Endothelial cell of umbilical vein (primary cell): ENCODE results near the gene MED16. TPM values are rescaled to one million over a fixed set of nuclear protein-coding genes. Genes with fewer than 3 reads are reported as not detected.

Experiments
- BruUV-seq: library from RNA; stranded (reverse); fragments of 400-500 nt; replicated peaks from 2 replicates; lab custom pipeline; 2021; lab: Mats Ljungman, UMichigan
- CTCF ChIA-PET: fragments of 300-600, 350-600 bp; sonication (Branson Sonifier 250); formaldehyde crosslinking; loops from one replicate; lab custom pipeline; 2021; ENCODE audit warnings: antibody characterized with exemption, inconsistent platforms; lab: Charles Lee
- POLR2A ChIA-PET: fragments of 300-600, 350-600 bp; sonication (Branson Sonifier 250); formaldehyde crosslinking; loops from one replicate; lab custom pipeline; 2021; ENCODE audit warnings: antibody characterized with exemption, inconsistent platforms; lab: Charles Lee
- DNase-seq: peaks from one replicate; pipeline ENCODE4 v3.0.0-alpha.2; 2011; ENCODE audit warnings: low read depth, low spot score
- FAIRE-seq: peaks from 2 replicates; lab custom pipeline; 2011; peaks lifted over from hg19 to GRCh38; lab: Jason Lieb, UNC
- H2AFZ ChIP-seq: 2 replicates; pipeline ENCODE4 v1.6.0; 2012; ENCODE audit warnings: low read depth, low read length, control low read depth, inconsistent platforms
- H3K27ac ChIP-seq: 2 replicates; pipeline ENCODE4 v1.5.1; 2011; ENCODE audit warnings: low read depth, mild to moderate bottlenecking, control low read depth, low read length, moderate library complexity; ENCODE audit not compliant: insufficient read depth
- H3K27me3 ChIP-seq, 2 experiments: 2 replicates each; pipeline versions ENCODE4 v1.6.0 to v1.6.1; 2011; ENCODE audit warnings: low read length in 2 of 2, mixed read lengths in 1 of 2; ENCODE audit not compliant: control insufficient read depth in 2 of 2, insufficient read depth in 2 of 2
- H3K36me3 ChIP-seq, 2 experiments: 2 replicates in 1 of 2; 3 replicates in 1 of 2; pipeline ENCODE4 v1.5.1; 2011; ENCODE audit warnings: low read length in 2 of 2, mild to moderate bottlenecking in 1 of 2, moderate library complexity in 1 of 2; ENCODE audit not compliant: control insufficient read depth in 2 of 2, insufficient read depth in 2 of 2; ENCODE audit errors: extremely low read depth in 1 of 2
- H3K4me1 ChIP-seq: 3 replicates; pipeline ENCODE4 v1.5.1; 2011; ENCODE audit warnings: mild to moderate bottlenecking, low read length; ENCODE audit not compliant: control insufficient read depth, insufficient read depth; ENCODE audit errors: extremely low read depth
- H3K4me2 ChIP-seq: 2 replicates; pipeline ENCODE4 v1.6.1; 2011; ENCODE audit warnings: low read length, control low read depth, mixed read lengths; ENCODE audit not compliant: insufficient read depth
- H3K4me3 ChIP-seq, 3 experiments: fragments of 200-600 bp in 1 of 3; sonication (generic), shearing (Covaris generic) in 1 of 3; replicated peaks in 1 of 3; 2 replicates each; pipeline ENCODE4 v1.5.1; 2011 to 2016; ENCODE audit warnings: control low read depth in 3 of 3, low read length in 3 of 3, mild to moderate bottlenecking in 2 of 3, inconsistent platforms in 1 of 3, low read depth in 1 of 3, moderate library complexity in 1 of 3; ENCODE audit not compliant: insufficient read depth in 1 of 3
- H3K79me2 ChIP-seq: 2 replicates; pipeline ENCODE4 v1.6.0; 2012; ENCODE audit warnings: low read length, inconsistent platforms; ENCODE audit not compliant: control insufficient read depth, insufficient read depth
- H3K9ac ChIP-seq: replicated peaks from 2 replicates; pipeline ENCODE3; 2011; ENCODE audit warnings: low read length, control low read depth; ENCODE audit not compliant: insufficient read depth; ENCODE audit errors: extremely low read depth
- H3K9me1 ChIP-seq: replicated peaks from 3 replicates; pipeline ENCODE4 v1.6.0; 2011; ENCODE audit warnings: mild to moderate bottlenecking, low read length; ENCODE audit not compliant: control insufficient read depth, insufficient read depth; ENCODE audit errors: extremely low read depth
- H3K9me3 ChIP-seq: replicated peaks from 2 replicates; pipeline ENCODE4 v1.5.1; 2012; ENCODE audit warnings: low read length, inconsistent platforms; ENCODE audit not compliant: control insufficient read depth, insufficient read depth
- H4K20me1 ChIP-seq: replicated peaks from 2 replicates; pipeline ENCODE3; 2011; ENCODE audit warnings: mild to moderate bottlenecking, low read length; ENCODE audit not compliant: control insufficient read depth, insufficient read depth; ENCODE audit errors: extremely low read depth
- EZH2 ChIP-seq: IDR thresholded peaks from 2 replicates; pipeline ENCODE4 v1.6.1; 2012; ENCODE audit warnings: borderline replicate concordance, low read depth, mild to moderate bottlenecking, moderate library complexity, low read length, inconsistent platforms; ENCODE audit not compliant: severe bottlenecking
- GATA2 ChIP-seq: IDR thresholded peaks from 2 replicates; pipeline ENCODE4 v1.7.0; 2011; ENCODE audit warnings: low read depth, mild to moderate bottlenecking, moderate library complexity, mixed read lengths, low read length; ENCODE audit not compliant: insufficient read length, insufficient read depth
- JUN ChIP-seq: IDR thresholded peaks from 2 replicates; pipeline ENCODE4 v1.6.1; 2011; ENCODE audit warnings: borderline replicate concordance, low read depth; ENCODE audit not compliant: insufficient read length, insufficient read depth
- MAX ChIP-seq: IDR thresholded peaks from 2 replicates; pipeline ENCODE4 v1.6.1; 2011; ENCODE audit not compliant: insufficient read depth, insufficient read length
- MYC ChIP-seq: IDR thresholded peaks from one replicate; pipeline ENCODE4 v1.6.1; 2011; ENCODE audit warnings: mild to moderate bottlenecking, low read depth, low read length
- POLR2AphosphoS5 ChIP-seq: IDR thresholded peaks from 2 replicates; pipeline ENCODE4 v1.6.1; 2012; ENCODE audit warnings: low read depth, mild to moderate bottlenecking, control low read depth, low read length, moderate library complexity; ENCODE audit not compliant: insufficient read depth
- dilution Hi-C: fragments of 300-500 bp; cut with MboI; formaldehyde crosslinking; loops from one replicate; pipeline ENCODE4 v1.15.0; 2019; ENCODE audit warnings: low sequenced_read_pairs; ENCODE audit not compliant: extremely low pct_ligation_motif_present
- intact Hi-C: fragments of 100-400 bp; cut with micrococcal nuclease; formaldehyde crosslinking; loops from one replicate; pipeline ENCODE4 v1.10.0; 2022
- polyA plus RNA-seq, 4 experiments: library from polyadenylated mRNA; depleted of rRNA in 3 of 4; stranded (reverse) in 3 of 4; unstranded in 1 of 4; fragments of >200 nt; gene quantifications; 2 replicates each; pipeline versions ENCODE4 v1.2.1 to v1.2.3, GENCODE V29; 2011 to 2012; ENCODE audit warnings: missing spikeins in 1 of 4
- total RNA-seq: library from RNA; stranded (reverse); gene quantifications from 2 replicates; pipeline ENCODE4 v1.2.3, GENCODE V29; 2021
- TF ChIP-seq, protein P1 (sequence below), 2 donors: IDR thresholded peaks; 1 replicate in 1 of 2; 2 replicates in 1 of 2; pipeline ENCODE4 v1.5.1; 2011; ENCODE audit warnings: low read length in 2 of 2, mild to moderate bottlenecking in 2 of 2, moderate library complexity in 2 of 2, control low read depth in 1 of 2, inconsistent platforms in 1 of 2, low read depth in 1 of 2; ENCODE audit not compliant: insufficient read depth in 1 of 2; ENCODE audit errors: extremely low read depth in 1 of 2

MED16 gene
- total and polyA plus RNA-seq, 2 donors (not counting 3 experiments of a cell fraction or from before 2014, with no cell fraction given) = 63.1 to 66.5 TPM

DNA sequence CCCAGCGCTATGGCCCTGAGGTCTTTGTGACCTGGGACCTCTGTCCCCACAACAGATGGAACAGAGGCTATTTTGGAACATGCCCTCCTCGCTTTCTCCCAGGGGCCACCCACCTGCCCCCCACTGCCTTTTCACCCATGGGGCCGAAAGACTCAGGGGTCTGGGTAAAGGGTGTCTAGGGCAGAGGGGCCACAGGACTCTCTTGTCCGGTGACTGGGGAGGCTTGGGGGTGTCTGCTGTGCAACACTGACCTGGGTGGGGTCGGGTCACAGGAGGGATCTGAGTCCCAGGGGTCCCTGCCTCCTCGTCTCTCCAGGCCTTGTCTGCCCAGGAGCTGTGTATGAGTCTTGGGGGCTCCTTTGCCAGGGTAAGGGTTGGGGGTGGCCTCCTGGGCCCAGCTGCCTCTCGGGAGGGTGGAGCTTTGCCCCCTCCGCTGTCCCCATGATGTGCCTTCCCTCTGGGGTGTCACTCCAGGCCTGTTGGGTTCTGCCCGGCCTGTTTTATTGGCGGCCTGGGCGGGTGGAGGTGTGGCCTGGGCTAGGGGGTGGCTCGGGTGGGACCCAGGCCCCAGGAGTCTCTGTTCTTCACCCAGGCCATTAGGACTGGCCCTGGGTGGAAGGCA, 34.9 kb upstream of the MED16 start:
- Histone ChIP-seq H3K9ac (no peak overlapping the region), H2AFZ (no peak overlapping the region), H3K4me2 (no peak overlapping the region), H3K9me3 (no peaks in the 10 kb centered on the region), H3K4me1 (peaks cover 4% of the 10 kb centered on the region), H3K9me1 (no peaks in the 10 kb centered on the region), H3K36me3 (no peaks in the 10 kb centered on the region), H3K27ac (no peak overlapping the region), H3K27me3 (no peaks in the 10 kb centered on the region), H4K20me1 (no peaks in the 10 kb centered on the region), H3K79me2 (no peaks in the 10 kb centered on the region), H3K4me3 (no peak overlapping the region)
- no peak for FAIRE-seq
- BruUV-seq = no TSS peak
- ChIA-PET POLR2A (no interaction called here), CTCF (no interaction called here)
- no peak for DNase-seq
- dilution Hi-C loops = no loop called here
- intact Hi-C loops = no loop called here
- TF ChIP-seq MYC = no peak
- TF ChIP-seq, protein P1, sequence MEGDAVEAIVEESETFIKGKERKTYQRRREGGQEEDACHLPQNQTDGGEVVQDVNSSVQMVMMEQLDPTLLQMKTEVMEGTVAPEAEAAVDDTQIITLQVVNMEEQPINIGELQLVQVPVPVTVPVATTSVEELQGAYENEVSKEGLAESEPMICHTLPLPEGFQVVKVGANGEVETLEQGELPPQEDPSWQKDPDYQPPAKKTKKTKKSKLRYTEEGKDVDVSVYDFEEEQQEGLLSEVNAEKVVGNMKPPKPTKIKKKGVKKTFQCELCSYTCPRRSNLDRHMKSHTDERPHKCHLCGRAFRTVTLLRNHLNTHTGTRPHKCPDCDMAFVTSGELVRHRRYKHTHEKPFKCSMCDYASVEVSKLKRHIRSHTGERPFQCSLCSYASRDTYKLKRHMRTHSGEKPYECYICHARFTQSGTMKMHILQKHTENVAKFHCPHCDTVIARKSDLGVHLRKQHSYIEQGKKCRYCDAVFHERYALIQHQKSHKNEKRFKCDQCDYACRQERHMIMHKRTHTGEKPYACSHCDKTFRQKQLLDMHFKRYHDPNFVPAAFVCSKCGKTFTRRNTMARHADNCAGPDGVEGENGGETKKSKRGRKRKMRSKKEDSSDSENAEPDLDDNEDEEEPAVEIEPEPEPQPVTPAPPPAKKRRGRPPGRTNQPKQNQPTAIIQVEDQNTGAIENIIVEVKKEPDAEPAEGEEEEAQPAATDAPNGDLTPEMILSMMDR (IDR thresholded peaks at IDR 0.05; ENCODE audit: extremely low read depth in 1 of 2, insufficient read depth in 1 of 2, low read depth in 1 of 2, low read length in 2 of 2) = no peak
- no peak for TF ChIP-seq EZH2
- no peak for TF ChIP-seq JUN
- TF ChIP-seq MAX = no peak
- TF ChIP-seq GATA2 = no peak
- TF ChIP-seq POLR2AphosphoS5 = no peak
